HG03064 (cell line): Measurements from ENCODE around the gene AKAP13.
"Not testable (repeated sequence)": the region's sequence is repeated elsewhere in the genome, so short reads cannot be mapped to it uniquely, and the experiment has no call there.

ENCODE experiments used
- ATAC-seq: cut with Tn5 transposase; IDR thresholded peaks from one replicate; pipeline ENCODE4 v1.9.1; 2021; ENCODE audit warnings: low read depth; ENCODE audit not compliant: unreplicated experiment

Gene AKAP13

GRCh38 chr15:85584872-85585271, 204.5 kb downstream of the AKAP13 start:
- ATAC-seq, result no peak

- ATAC-seq, result not testable (repeated sequence)
Measured at GRCh38 chr15:85586196-85586595, 205.8 kb downstream of the AKAP13 start.

- ATAC-seq, result no peak
Measured at GRCh38 chr15:85587707-85588411, 207.5 kb downstream of the AKAP13 start.

- ATAC-seq, result no peak
Measured at GRCh38 chr15:85588677-85589076, 208.3 kb downstream of the AKAP13 start.

GRCh38 chr15:85589851-85590250, 209.4 kb downstream of the AKAP13 start:
- ATAC-seq, result no peak

GRCh38 chr15:85591622-85592021, 211.2 kb downstream of the AKAP13 start:
- no peak for ATAC-seq

- ATAC-seq, result no peak
Measured at GRCh38 chr15:85592148-85592547, 211.7 kb downstream of the AKAP13 start.

- ATAC-seq, result no peak
Measured at GRCh38 chr15:85593809-85594445, 213.5 kb downstream of the AKAP13 start.

GRCh38 chr15:85595804-85596536, 215.6 kb downstream of the AKAP13 start:
- no peak for ATAC-seq

GRCh38 chr15:85597155-85597815, 216.9 kb downstream of the AKAP13 start:
- no peak for ATAC-seq

GRCh38 chr15:85598219-85598618, 217.8 kb downstream of the AKAP13 start:
- no peak for ATAC-seq

- ATAC-seq, result no peak
Measured at GRCh38 chr15:85598718-85599398, 218.5 kb downstream of the AKAP13 start.

- ATAC-seq, result no peak
Measured at GRCh38 chr15:85600001-85600400, 219.6 kb downstream of the AKAP13 start.

- no peak for ATAC-seq
Measured at GRCh38 chr15:85603160-85603559, 222.8 kb downstream of the AKAP13 start.

GRCh38 chr15:85603703-85604102, 223.3 kb downstream of the AKAP13 start:
- no peak for ATAC-seq

GRCh38 chr15:85604194-85604593, 223.8 kb downstream of the AKAP13 start:
- ATAC-seq, result no peak

GRCh38 chr15:85606738-85607137, 226.3 kb downstream of the AKAP13 start:
- ATAC-seq, result no peak

GRCh38 chr15:85607141-85607806, 226.9 kb downstream of the AKAP13 start:
- ATAC-seq, result no peak

GRCh38 chr15:85607842-85608241, 227.4 kb downstream of the AKAP13 start:
- ATAC-seq, result no peak

GRCh38 chr15:85609492-85609891, 229.1 kb downstream of the AKAP13 start:
- ATAC-seq, result no peak
